ENCODE data around the gene PDHA2. TPM values are rescaled to one million over a fixed set of nuclear protein-coding genes. Genes with fewer than 3 reads are reported as not detected.

The PDHA2 gene
- total and polyA plus RNA-seq, 2 donors (not counting 1 experiment from before 2014, with no cell fraction given) = not detected

GRCh38 chr4:95887551-95887950 lies 47.7 kb downstream of the PDHA2 start:
- H3K4me3 Mint-ChIP-seq = no peak overlapping the region
- no peaks in the 10 kb centered on the region for H3K27me3 ChIP-seq (replicated peaks in 1 of 4; ENCODE audit: control extremely low read depth in 1 of 4, control insufficient read depth in 3 of 4, insufficient read depth in 4 of 4, low read length in 3 of 4)
- no peak for DNase-seq
- no peak overlapping the region for H3K27ac Mint-ChIP-seq
- H4K20me1 ChIP-seq (ENCODE audit: control insufficient read depth, insufficient read depth, low read length, poor library complexity, severe bottlenecking) = no peaks in the 10 kb centered on the region
- no peak overlapping the region for H2AFZ ChIP-seq (ENCODE audit: insufficient read depth, low read depth, low read length, poor library complexity, severe bottlenecking)
- POLR2A ChIA-PET = no interaction called here
- H3K9me3 ChIP-seq (ENCODE audit: control extremely low read depth in 1 of 3, control insufficient read depth in 2 of 3, insufficient read depth in 1 of 3, low read length in 2 of 3) = peaks cover 0 to 1% (median 0%) of the 10 kb centered on the region in 3 donors
- H3K27me3 Mint-ChIP-seq = no peaks in the 10 kb centered on the region
- no peak overlapping the region for H3K27ac ChIP-seq (ENCODE audit: low read length in 2 of 2)
- H3K9ac ChIP-seq (ENCODE audit: low read length) = no peak overlapping the region
- no peak overlapping the region for H3K4me3 ChIP-seq (ENCODE audit: control extremely low read depth in 1 of 5, extremely low read depth in 1 of 5, insufficient read depth in 1 of 5, low read depth in 2 of 5, low read length in 4 of 5)
- CTCF ChIA-PET = no interaction called here
- TF ChIP-seq CTCF (IDR thresholded peaks at IDR 0.05) (no peak), EZH2 (IDR thresholded peaks at IDR 0.05; ENCODE audit: borderline replicate concordance, insufficient read depth, low read depth, low read length, poor library complexity, severe bottlenecking) (no peak)
- ATAC-seq (ENCODE audit: low read depth) = no peak
- intact Hi-C loops (cut with micrococcal nuclease) = no loop called here
- H3K36me3 ChIP-seq (replicated peaks in 1 of 2; ENCODE audit: control extremely low read depth in 1 of 2, control insufficient read depth in 1 of 2, extremely low read depth in 1 of 2, insufficient read depth in 2 of 2, low read length in 1 of 2) = no peaks in the 10 kb centered on the region
- no peak overlapping the region for H3K4me2 ChIP-seq (replicated peaks; ENCODE audit: low read depth, low read length, poor library complexity, severe bottlenecking)
- H3K4me1 Mint-ChIP-seq = no peaks in the 10 kb centered on the region
- no peaks in the 10 kb centered on the region for H3K9me3 Mint-ChIP-seq (ENCODE audit: insufficient read depth)
- H3K79me2 ChIP-seq (ENCODE audit: control insufficient read depth, insufficient read depth, low read length) = no peaks in the 10 kb centered on the region
- H3K4me1 ChIP-seq (ENCODE audit: control insufficient read depth in 2 of 2, insufficient read depth in 2 of 2, low read length in 2 of 2) = no peaks in the 10 kb centered on the region
- WGBS (ENCODE audit: insufficient coverage) = no CpG with 5 or more reads among the region's 3 CpGs

GRCh38 chr4:95889662-95890061 lies 49.8 kb downstream of the PDHA2 start:
- Histone ChIP-seq H3K4me3 (ENCODE audit: control extremely low read depth in 1 of 5, extremely low read depth in 1 of 5, insufficient read depth in 1 of 5, low read depth in 2 of 5, low read length in 4 of 5) (no peak overlapping the region), H3K9ac (ENCODE audit: low read length) (no peak overlapping the region), H3K4me1 (ENCODE audit: control insufficient read depth in 2 of 2, insufficient read depth in 2 of 2, low read length in 2 of 2) (no peaks in the 10 kb centered on the region), H3K27me3 (replicated peaks in 1 of 4; ENCODE audit: control extremely low read depth in 1 of 4, control insufficient read depth in 3 of 4, insufficient read depth in 4 of 4, low read length in 3 of 4) (no peaks in the 10 kb centered on the region), H3K4me2 (replicated peaks; ENCODE audit: low read depth, low read length, poor library complexity, severe bottlenecking) (no peak overlapping the region), H3K36me3 (replicated peaks in 1 of 2; ENCODE audit: control extremely low read depth in 1 of 2, control insufficient read depth in 1 of 2, extremely low read depth in 1 of 2, insufficient read depth in 2 of 2, low read length in 1 of 2) (no peaks in the 10 kb centered on the region), H2AFZ (ENCODE audit: insufficient read depth, low read depth, low read length, poor library complexity, severe bottlenecking) (no peak overlapping the region), H4K20me1 (ENCODE audit: control insufficient read depth, insufficient read depth, low read length, poor library complexity, severe bottlenecking) (no peaks in the 10 kb centered on the region), H3K79me2 (ENCODE audit: control insufficient read depth, insufficient read depth, low read length) (no peaks in the 10 kb centered on the region), H3K27ac (ENCODE audit: low read length in 2 of 2) (no peak overlapping the region), H3K9me3 (ENCODE audit: control extremely low read depth in 1 of 3, control insufficient read depth in 2 of 3, insufficient read depth in 1 of 3, low read length in 2 of 3) (no peaks in the 10 kb centered on the region)
- POLR2A ChIA-PET = no interaction called here
- Mint-ChIP-seq H3K27me3 (no peaks in the 10 kb centered on the region), H3K4me3 (no peak overlapping the region), H3K4me1 (no peaks in the 10 kb centered on the region), H3K9me3 (ENCODE audit: insufficient read depth) (peaks cover 4% of the 10 kb centered on the region), H3K27ac (no peak overlapping the region)
- TF ChIP-seq EZH2 (IDR thresholded peaks at IDR 0.05; ENCODE audit: borderline replicate concordance, insufficient read depth, low read depth, low read length, poor library complexity, severe bottlenecking) (no peak), CTCF (IDR thresholded peaks at IDR 0.05) (no peak)
- intact Hi-C loops (cut with micrococcal nuclease) = no loop called here
- CTCF ChIA-PET = no interaction called here
- WGBS (ENCODE audit: insufficient coverage) = 67% methylated on average over 2 of the region's 2 CpGs
- ATAC-seq (ENCODE audit: low read depth) (no peak), DNase-seq (no peak)

Small RNAs within 50 kb of the gene (small RNA-seq; reads per million reads assigned to genes)
- not detected for gene RNU6-1059P (ENCODE audit: insufficient read length, low read depth, low replicate concordance)
